T-helper 1 cell (primary cell): ENCODE results near the gene C18orf63.

Experiments used
- DNase-seq, 5 donors: peaks; one replicate each; pipeline ENCODE4 v3.0.0-alpha.2; 2012 to 2020

Gene C18orf63

GRCh38 chr18:74331404-74331803, 15.8 kb downstream of the C18orf63 start:
- DNase-seq = no peak

GRCh38 chr18:74333091-74333490, 17.5 kb downstream of the C18orf63 start:
- DNase-seq = no peak

GRCh38 chr18:74334242-74334893, 18.7 kb downstream of the C18orf63 start:
- DNase-seq = no peak

- no peak for DNase-seq
Measured at GRCh38 chr18:74336656-74337055, 21.0 kb downstream of the C18orf63 start.

GRCh38 chr18:74337155-74337911, 21.7 kb downstream of the C18orf63 start:
- DNase-seq = no peak

GRCh38 chr18:74337912-74338309, 22.3 kb downstream of the C18orf63 start:
- no peak for DNase-seq

GRCh38 chr18:74342416-74343043, 26.9 kb downstream of the C18orf63 start:
- peak in 2 of 5 donors; percentile 12 to 21 for DNase-seq

GRCh38 chr18:74346206-74346605, 30.6 kb downstream of the C18orf63 start:
- no peak for DNase-seq

- DNase-seq = no peak
Measured at GRCh38 chr18:74348581-74348980, 32.9 kb downstream of the C18orf63 start.

GRCh38 chr18:74351354-74351753, 35.7 kb downstream of the C18orf63 start:
- DNase-seq = no peak

- peak; percentile 9 to 50 (median 34) for DNase-seq
Measured at GRCh38 chr18:74353169-74353775, 37.6 kb downstream of the C18orf63 start.

- no peak for DNase-seq
Measured at GRCh38 chr18:74356959-74357358, 41.3 kb downstream of the C18orf63 start.

- DNase-seq = no peak
Measured at GRCh38 chr18:74360852-74361655, 45.4 kb downstream of the C18orf63 start.

- DNase-seq = no peak
Measured at GRCh38 chr18:74367905-74368304, 52.3 kb downstream of the C18orf63 start.

GRCh38 chr18:74368901-74369705, 53.5 kb downstream of the C18orf63 start:
- no peak for DNase-seq

GRCh38 chr18:74370115-74370514, 54.5 kb downstream of the C18orf63 start:
- no peak for DNase-seq

- DNase-seq = peak in 4 of 5 donors; percentile 40 to 63 (median 52)
Measured at GRCh38 chr18:74373428-74373827, 57.8 kb downstream of the C18orf63 start.

GRCh38 chr18:74375999-74376398, 60.4 kb downstream of the C18orf63 start:
- DNase-seq = no peak

- no peak for DNase-seq
Measured at GRCh38 chr18:74376523-74376922, 60.9 kb downstream of the C18orf63 start.

- DNase-seq = no peak
Measured at GRCh38 chr18:74377776-74378175, 62.1 kb downstream of the C18orf63 start.

- peak in 2 of 5 donors; percentile 6 to 19 for DNase-seq
Measured at GRCh38 chr18:74378179-74378682, 62.6 kb downstream of the C18orf63 start.
